Thyroid gland (tissue), 4 donors: ENCODE data around the gene RAC2. TPM values are rescaled to one million over a fixed set of nuclear protein-coding genes. Genes with fewer than 3 reads are reported as not detected.

Experiments
- DNase-seq, 2 donors: peaks; one replicate each; pipeline ENCODE4 v3.0.0-alpha.2; 2019
- H3K27ac ChIP-seq, 3 donors: fragments of 200-600 bp; sonication (generic); 1 replicate in 2 of 3; 2 replicates in 1 of 3; pipeline ENCODE4 v1.5.1; 2016 to 2019; ENCODE audit warnings: mild to moderate bottlenecking in 1 of 3, moderate library complexity in 1 of 3
- H3K27me3 ChIP-seq: fragments of 200-600 bp; sonication (generic); one replicate; pipeline ENCODE4 v1.5.1; 2019
- H3K36me3 ChIP-seq, 2 donors: fragments of 200-600 bp; sonication (generic); one replicate each; pipeline ENCODE4 v1.5.1; 2016 to 2019
- H3K4me1 ChIP-seq, 2 donors: fragments of 200-600 bp; sonication (generic); one replicate each; pipeline ENCODE4 v1.5.1; 2017 to 2019
- H3K4me3 ChIP-seq, 3 donors: fragments of 200-600 bp; sonication (generic); replicated peaks in 1 of 3; 1 replicate in 2 of 3; 2 replicates in 1 of 3; pipeline ENCODE4 v1.5.1; 2016; ENCODE audit warnings: mild to moderate bottlenecking in 1 of 3
- H3K9me3 ChIP-seq: fragments of 200-600 bp; sonication (generic); one replicate; pipeline ENCODE4 v1.5.1; 2017
- POLR2A ChIP-seq, 2 donors: fragments of 450-650 bp; IDR thresholded peaks; one replicate each; pipeline ENCODE4 v1.6.1; 2017; ENCODE audit warnings: antibody characterized with exemption in 2 of 2, mild to moderate bottlenecking in 2 of 2, moderate library complexity in 1 of 2
- WGBS, 2 donors: methylation state at CpG; one replicate each; pipeline ENCODE4 v1.1.5; 2017; 5-methylcytosine and 5-hydroxymethylcytosine counted together
- intact Hi-C: fragments of 100-400 bp; cut with DNase I; formaldehyde crosslinking; loops from one replicate; pipeline ENCODE4 v1.15.1; 2023
- small RNA-seq: library from RNA; depleted of rRNA; stranded (forward); fragments of <200 nt; gene quantifications from one replicate; pipeline ENCODE3, GENCODE V24; 2016
- total RNA-seq, 4 donors: library from RNA; depleted of rRNA; stranded (reverse); fragments of >200 nt; gene quantifications; one replicate each; pipeline ENCODE4 v1.2.3, GENCODE V29; 2016
- TF ChIP-seq, protein P1 (sequence below), 6 experiments: fragments of 200-600 bp in 3 of 6; fragments of 450-650 bp in 3 of 6; sonication (generic) in 3 of 6; IDR thresholded peaks; one replicate each; pipeline ENCODE4 v1.5.1; 2016 to 2019; ENCODE audit warnings: antibody characterized with exemption in 6 of 6, mild to moderate bottlenecking in 2 of 6, inconsistent platforms in 1 of 6, moderate library complexity in 1 of 6

The RAC2 gene
- total RNA-seq, 4 donors from 2014 or later, result 3.6 to 6.0 (median 4.6) TPM

DNA sequence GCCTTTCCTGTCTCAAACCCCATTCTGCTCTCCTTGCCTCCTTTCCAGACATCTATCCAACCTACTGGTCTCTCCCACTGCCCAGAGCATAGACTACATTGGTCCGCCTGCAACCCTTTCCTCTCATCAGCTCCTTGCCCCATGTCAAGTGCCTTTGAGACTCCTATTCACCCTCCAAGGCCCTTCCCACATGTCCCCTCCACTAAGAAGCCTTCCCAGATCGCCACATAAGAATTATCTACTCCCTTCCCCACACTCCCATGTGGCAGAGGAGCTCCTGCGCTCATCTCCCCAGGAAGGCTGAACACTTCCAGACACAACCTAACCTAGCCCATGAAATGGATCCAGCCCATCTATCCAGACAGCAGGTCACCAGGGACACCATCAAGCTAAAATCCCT lies 66.3 kb downstream of the RAC2 start:
- Histone ChIP-seq H3K4me3 (no peak overlapping the region), H3K36me3 (no peaks in the 10 kb centered on the region), H3K9me3 (no peaks in the 10 kb centered on the region), H3K27ac (no peak overlapping the region), H3K27me3 (no peaks in the 10 kb centered on the region), H3K4me1 (peaks cover 0 to 30% of the 10 kb centered on the region in 2 donors)
- no peak for DNase-seq
- intact Hi-C loops, result no loop called here
- WGBS, 2 donors, result 98 to 99% methylated on average over 3 of the region's 3 CpGs
- TF ChIP-seq, protein P1, sequence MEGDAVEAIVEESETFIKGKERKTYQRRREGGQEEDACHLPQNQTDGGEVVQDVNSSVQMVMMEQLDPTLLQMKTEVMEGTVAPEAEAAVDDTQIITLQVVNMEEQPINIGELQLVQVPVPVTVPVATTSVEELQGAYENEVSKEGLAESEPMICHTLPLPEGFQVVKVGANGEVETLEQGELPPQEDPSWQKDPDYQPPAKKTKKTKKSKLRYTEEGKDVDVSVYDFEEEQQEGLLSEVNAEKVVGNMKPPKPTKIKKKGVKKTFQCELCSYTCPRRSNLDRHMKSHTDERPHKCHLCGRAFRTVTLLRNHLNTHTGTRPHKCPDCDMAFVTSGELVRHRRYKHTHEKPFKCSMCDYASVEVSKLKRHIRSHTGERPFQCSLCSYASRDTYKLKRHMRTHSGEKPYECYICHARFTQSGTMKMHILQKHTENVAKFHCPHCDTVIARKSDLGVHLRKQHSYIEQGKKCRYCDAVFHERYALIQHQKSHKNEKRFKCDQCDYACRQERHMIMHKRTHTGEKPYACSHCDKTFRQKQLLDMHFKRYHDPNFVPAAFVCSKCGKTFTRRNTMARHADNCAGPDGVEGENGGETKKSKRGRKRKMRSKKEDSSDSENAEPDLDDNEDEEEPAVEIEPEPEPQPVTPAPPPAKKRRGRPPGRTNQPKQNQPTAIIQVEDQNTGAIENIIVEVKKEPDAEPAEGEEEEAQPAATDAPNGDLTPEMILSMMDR (IDR thresholded peaks at IDR 0.05), result no peak
- no peak for TF ChIP-seq POLR2A (IDR thresholded peaks at IDR 0.05)

DNA sequence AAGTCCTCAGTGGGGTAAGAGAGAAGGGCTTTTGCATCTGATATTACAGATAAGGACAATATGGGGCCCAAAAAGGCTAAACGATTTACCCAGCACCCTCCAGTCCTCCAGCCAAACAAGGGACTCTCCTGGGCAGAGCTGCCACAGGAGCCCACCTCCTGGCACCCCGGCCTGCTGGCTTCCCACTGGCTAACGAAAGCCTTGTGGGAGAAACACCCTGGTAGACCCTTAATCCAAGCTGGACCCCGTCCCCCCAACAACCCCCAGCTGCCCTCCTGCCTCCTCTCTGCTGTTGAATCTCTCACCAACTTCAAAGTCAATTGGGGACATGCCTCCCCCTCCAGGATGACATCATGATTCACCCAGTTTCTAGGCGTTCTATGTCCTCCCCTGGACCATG lies 66.8 kb downstream of the RAC2 start:
- H3K9me3 ChIP-seq, result no peaks in the 10 kb centered on the region
- H3K36me3 ChIP-seq, result no peaks in the 10 kb centered on the region
- H3K4me1 ChIP-seq, result peaks cover 0 to 30% of the 10 kb centered on the region in 2 donors
- WGBS, 2 donors, result 87 to 90% methylated on average over 4 to 5 of the region's 5 CpGs
- H3K4me3 ChIP-seq, result no peak overlapping the region
- TF ChIP-seq, protein P1 (IDR thresholded peaks at IDR 0.05), result no peak
- TF ChIP-seq POLR2A (IDR thresholded peaks at IDR 0.05), result no peak
- DNase-seq, result no peak
- intact Hi-C loops, result no loop called here
- H3K27me3 ChIP-seq, result no peaks in the 10 kb centered on the region
- H3K27ac ChIP-seq, result no peak overlapping the region

DNA sequence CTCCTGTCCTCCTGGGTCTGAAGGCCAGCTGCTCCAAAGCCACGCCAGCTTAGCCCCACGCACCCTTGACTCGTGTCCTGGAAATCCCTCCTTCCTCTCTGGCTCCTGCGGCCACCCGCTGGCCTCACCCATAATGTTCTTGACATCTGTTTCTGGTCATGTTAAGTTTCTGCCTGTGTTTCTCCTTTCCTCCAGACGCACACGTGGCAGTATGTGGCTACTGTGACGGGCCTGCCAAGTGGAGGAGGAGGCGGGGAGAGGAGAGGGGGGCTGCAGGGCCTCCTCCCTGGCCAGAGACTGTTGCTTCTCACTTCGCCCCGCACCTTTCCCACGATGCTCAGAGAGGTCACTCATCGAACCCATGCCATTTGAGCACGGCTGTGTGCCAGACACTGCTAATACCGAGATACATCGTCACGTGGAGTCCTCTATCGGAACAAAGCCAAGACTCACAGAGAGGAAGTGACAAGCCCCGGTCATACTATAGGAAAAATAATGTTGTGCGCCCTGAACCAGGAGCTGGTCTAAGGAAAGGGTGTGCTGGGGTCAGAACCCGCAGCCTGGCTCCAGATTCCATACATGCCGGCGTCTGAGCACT lies 67.5 kb downstream of the RAC2 start:
- Histone ChIP-seq H3K4me3 (no peak overlapping the region), H3K36me3 (no peaks in the 10 kb centered on the region), H3K9me3 (no peaks in the 10 kb centered on the region), H3K27ac (no peak overlapping the region), H3K27me3 (no peaks in the 10 kb centered on the region), H3K4me1 (peaks cover 0 to 30% of the 10 kb centered on the region in 2 donors)
- DNase-seq, result peak; percentile 30 to 32
- WGBS, 2 donors, result 36 to 42% methylated on average over 23 of the region's 23 CpGs
- intact Hi-C loops, result no loop called here
- TF ChIP-seq, protein P1 (IDR thresholded peaks at IDR 0.05), result no peak
- no peak for TF ChIP-seq POLR2A (IDR thresholded peaks at IDR 0.05)

DNA sequence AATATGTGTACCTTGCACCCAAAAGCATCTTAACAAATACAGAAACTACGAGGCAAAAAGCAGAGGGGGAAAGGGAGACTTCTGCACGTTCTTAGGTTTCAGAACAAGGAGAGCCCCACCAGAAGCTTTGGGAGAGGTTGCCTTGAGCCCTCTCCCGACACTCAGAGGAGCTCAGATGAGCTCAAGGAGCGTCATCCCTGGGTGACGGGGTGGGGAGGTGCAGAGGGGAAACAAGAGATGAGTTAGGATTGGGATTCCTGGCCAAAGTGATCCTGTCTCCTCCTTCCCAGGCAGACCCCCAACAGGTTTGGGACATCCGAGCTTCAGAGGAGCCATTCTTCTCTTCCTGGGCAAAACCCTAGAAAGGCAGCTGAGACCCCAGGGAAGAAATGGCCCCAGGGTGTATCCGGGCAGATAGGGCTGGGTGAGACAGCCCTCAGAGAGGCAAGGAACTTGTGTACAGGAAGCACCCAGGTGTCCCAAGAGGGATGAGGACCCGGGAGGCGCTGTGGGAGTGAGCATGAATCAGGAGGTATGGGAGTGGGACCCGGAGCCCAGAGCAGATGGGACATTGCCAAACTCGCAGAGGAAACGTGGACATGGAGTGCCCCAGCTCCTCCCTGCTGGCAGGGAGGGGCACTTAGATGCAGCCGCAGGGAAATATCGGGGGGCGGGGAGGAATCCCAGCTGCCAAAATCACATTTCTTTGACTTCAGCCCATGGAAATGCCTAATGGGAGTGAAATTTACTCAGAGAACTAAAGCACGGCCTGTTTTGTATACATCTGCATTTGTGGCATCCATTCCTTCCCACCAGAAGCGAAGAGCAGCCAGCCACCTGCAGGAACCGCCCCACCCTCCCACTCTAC lies 68.4 kb downstream of the RAC2 start:
- no peak for DNase-seq
- no peaks in the 10 kb centered on the region for H3K9me3 ChIP-seq
- H3K4me1 ChIP-seq, result peaks cover 0 to 30% of the 10 kb centered on the region in 2 donors
- no peak overlapping the region for H3K27ac ChIP-seq
- intact Hi-C loops, result no loop called here
- TF ChIP-seq, protein P1 (IDR thresholded peaks at IDR 0.05), result no peak
- no peak for TF ChIP-seq POLR2A (IDR thresholded peaks at IDR 0.05)
- no peaks in the 10 kb centered on the region for H3K27me3 ChIP-seq
- no peak overlapping the region for H3K4me3 ChIP-seq
- no peaks in the 10 kb centered on the region for H3K36me3 ChIP-seq
- WGBS, 2 donors, result 61 to 73% methylated on average over 18 of the region's 18 CpGs

Small RNA genes lying within 50 kb of the gene (small RNA-seq; reads per million reads assigned to genes)
- gene Z82188.1, result not detected

Other genes with a start within 250 kb of the RAC2 start
- 10 to 100 TPM; 35.7 to 51.2 (median 37.8) TPM for gene TST, start 224.8 kb downstream of the RAC2 start, total RNA-seq
- gene MPST, start 224.5 kb downstream of the RAC2 start, total RNA-seq, result 100 to 1,000 TPM in 1 of 4 donors, 10 to 100 TPM in 3; 67.7 to 102 (median 93.6) TPM
- gene KCTD17, start 192.5 kb downstream of the RAC2 start, total RNA-seq, result 10 to 100 TPM in 2 of 4 donors, 1 to 10 TPM in 2; 6.1 to 18.9 (median 12.6) TPM
- under 1 TPM in 1 of 4 donors, not detected in 3; 0.50 TPM for gene TMPRSS6, start 134.6 kb downstream of the RAC2 start, total RNA-seq
- 1 to 10 TPM in 1 of 4 donors, under 1 TPM in 3; 0.11 to 1.7 (median 0.73) TPM for gene IL2RB, start 94.4 kb downstream of the RAC2 start, total RNA-seq
- gene C1QTNF6, start 56.0 kb downstream of the RAC2 start, total RNA-seq, result 1 to 10 TPM; 1.7 to 4.8 (median 3.6) TPM
- under 1 TPM in 3 of 4 donors, not detected in 1; 0.11 to 0.24 (median 0.13) TPM for gene SSTR3, start 31.8 kb downstream of the RAC2 start, total RNA-seq
- gene CYTH4, start 38.2 kb upstream of the RAC2 start, total RNA-seq, result 10 to 100 TPM in 1 of 4 donors, 1 to 10 TPM in 3; 3.3 to 15.1 (median 4.2) TPM
- gene ELFN2, start 183.2 kb upstream of the RAC2 start, total RNA-seq, result under 1 TPM in 1 of 4 donors, not detected in 3; 0.05 TPM
- 10 to 100 TPM; 15.2 to 30.6 (median 19.2) TPM for gene MFNG, start 242.1 kb upstream of the RAC2 start, total RNA-seq